Fibroblast of skin of abdomen (primary cell): Measurements from ENCODE around the gene KCNH5.

Source experiments
- DNase-seq: peaks from one replicate; pipeline ENCODE4 v3.0.0-alpha.2; 2013

The KCNH5 gene

GRCh38 chr14:62739647-62740046 lies 305.6 kb downstream of the KCNH5 start:
- DNase-seq, result no peak

GRCh38 chr14:62736048-62737043 lies 308.9 kb downstream of the KCNH5 start:
- DNase-seq, result no peak

GRCh38 chr14:62734831-62735230 lies 310.4 kb downstream of the KCNH5 start:
- no peak for DNase-seq

GRCh38 chr14:62722406-62722805 lies 322.9 kb downstream of the KCNH5 start:
- DNase-seq, result peak; percentile 0

DNA sequence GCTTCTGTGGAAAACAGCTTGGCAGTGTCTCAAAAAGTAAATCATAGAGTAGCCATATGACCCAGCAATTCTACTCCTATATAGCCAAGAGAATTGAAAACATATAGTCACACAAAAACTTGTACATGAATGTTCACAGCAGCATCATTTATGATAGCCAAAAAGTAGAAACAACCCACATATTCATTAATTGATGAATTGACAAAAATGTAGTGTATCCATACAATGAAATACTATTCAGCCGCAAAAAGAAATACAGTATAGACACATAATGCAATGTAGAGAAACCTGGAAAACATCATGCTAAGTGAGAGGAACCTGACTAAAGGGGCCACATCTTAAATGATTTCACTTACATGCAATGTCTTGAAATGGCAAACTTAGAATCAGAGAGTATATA lies 326.6 kb downstream of the KCNH5 start:
- DNase-seq, result no peak

GRCh38 chr14:62711351-62712023 lies 333.8 kb downstream of the KCNH5 start:
- DNase-seq, result no peak

GRCh38 chr14:62710811-62711210 lies 334.4 kb downstream of the KCNH5 start:
- no peak for DNase-seq

GRCh38 chr14:62709773-62710172 lies 335.5 kb downstream of the KCNH5 start:
- no peak for DNase-seq

GRCh38 chr14:62706217-62706616 lies 339.0 kb downstream of the KCNH5 start:
- no peak for DNase-seq

DNA sequence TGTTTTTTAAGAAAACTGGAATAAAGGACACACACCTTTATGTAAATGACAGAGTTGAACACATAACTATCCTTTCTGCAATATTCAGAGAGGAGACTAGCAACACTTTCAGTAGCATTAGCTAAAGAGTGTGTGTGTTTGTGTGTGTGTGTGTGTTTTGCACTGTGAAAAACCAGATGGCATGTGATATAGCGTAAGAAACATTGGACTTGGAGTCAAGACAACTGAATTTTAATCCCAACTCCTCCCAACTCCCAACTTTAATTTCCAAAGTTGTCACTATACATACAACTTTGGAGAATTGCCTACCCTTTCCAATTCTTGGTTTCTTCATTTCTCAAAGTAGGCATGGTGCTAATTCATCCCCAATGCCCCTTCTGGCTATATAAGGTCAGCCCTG lies 347.8 kb downstream of the KCNH5 start:
- DNase-seq, result no peak

DNA sequence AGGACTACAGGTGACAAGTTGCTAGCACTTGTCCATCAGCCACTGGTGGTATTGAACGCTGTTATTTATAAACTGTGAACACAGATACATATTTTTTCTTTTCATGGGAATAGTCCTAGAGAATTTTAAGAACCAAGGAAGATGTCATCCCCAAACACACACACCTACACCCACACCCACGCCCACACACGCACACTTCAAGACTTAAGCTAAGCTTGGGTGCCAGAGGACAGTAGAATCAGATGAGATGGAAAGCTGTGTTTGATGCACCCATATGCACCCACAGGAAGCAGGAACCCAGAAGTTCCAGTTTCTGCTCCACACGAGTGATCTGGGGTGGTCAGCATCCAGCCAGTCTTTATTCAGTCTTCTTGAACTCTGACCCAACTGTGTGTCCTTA lies 348.3 kb downstream of the KCNH5 start:
- DNase-seq, result no peak

GRCh38 chr14:62696331-62696924 lies 348.8 kb downstream of the KCNH5 start:
- no peak for DNase-seq

DNA sequence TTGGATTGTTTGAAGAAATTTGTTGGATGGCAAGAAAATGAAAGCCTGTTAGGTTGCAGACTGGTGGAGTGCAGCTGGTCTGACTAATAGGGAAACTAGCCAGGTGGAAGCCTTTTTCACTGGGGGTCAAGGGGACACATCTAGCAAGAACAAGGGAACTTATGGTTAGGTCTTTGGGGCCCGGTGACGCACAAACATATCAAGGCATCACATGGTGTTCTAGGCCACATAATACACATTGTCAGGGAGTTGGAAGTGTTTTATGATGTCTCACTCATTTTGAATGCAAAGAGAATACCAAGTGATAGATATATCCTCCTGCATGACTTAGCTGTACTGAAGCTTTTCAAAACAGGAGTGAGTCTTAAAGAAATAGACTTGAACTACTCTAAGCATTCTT lies 351.2 kb downstream of the KCNH5 start:
- peak; percentile 51 for DNase-seq

DNA sequence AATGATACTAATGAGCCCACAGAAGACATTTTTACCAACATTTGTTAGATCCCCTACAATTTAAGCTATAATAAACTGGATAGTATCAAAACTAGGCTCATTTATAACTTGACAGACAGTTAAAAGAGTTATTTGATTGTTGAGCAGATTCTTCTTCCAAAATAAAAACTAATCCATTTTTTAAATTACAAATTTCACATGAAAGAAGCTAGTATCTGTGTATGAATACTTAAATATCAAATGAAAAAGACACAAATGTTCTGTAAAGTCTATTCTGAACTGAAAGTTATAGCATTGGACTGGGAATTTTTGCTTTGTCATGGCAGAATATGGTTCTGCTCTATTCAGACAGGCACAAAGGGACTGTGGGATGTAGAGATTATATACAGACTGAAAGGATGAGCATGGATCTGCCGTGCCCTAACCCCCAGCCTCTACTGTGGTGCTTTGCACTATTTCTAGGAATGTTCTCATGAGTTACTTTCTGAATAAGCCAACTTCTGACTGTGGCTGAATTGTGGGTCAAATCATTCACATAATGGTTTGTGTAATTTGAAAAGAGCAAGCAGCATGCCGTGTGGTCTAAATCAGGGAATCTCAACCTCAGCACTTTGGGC lies 352.7 kb downstream of the KCNH5 start:
- DNase-seq, result no peak

DNA sequence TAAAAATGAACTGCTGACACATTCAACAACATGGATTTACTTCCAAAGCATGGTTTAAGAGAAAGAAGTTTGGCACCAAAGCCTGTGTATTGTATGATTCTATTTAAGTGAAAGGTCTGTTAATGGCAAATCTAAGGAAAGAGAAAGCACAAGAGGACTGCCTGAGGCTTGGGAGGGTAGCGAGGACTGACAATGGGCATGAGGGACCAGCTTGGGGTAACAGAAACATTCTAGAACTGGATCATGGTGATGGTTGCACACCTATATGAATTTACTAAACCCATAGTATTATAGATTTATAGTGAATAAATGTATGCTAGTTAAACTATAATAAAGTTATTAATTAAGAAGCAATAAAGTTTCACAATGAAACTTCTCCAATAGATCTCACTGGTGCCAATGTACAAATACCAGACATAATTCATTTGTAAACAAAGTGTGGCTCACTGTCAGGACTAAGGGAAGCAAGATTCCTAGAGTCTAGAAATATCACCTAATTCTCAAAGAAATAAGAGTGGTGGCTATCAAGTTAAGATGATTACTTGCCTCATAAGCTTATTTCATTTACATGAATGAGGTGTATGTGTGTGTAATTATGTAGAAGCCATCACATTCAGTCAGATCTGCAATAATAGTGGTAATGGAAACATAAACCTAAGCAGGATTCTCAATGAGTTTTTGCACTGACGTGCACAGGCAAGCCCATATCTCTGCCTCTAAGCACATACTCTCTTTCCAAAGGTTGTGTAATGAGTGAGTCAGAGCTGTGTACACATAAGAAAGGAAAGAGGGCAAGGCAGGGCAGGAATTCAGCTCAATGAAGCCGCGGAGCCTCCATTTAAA lies 353.4 kb downstream of the KCNH5 start:
- peak; percentile 77 for DNase-seq

DNA sequence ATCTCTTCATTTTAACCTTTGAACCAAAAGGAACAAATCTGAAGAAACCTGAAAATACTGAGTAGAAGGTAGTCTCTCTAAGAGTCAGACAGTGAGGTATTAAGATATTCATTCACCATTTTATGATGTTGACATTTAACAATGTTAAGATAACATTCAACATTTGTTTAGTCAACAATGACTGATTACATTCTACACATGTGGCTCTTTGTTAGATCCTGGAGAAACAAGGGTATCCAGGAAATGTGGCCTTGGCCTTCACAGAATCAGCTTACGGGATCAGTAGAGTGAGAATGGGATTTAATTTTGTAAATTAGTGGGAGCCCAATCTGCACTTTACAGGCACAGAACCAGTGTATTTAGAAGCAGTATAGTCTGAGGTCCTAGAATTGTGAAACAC lies 355.5 kb downstream of the KCNH5 start:
- no peak for DNase-seq

GRCh38 chr14:62687818-62688217 lies 357.4 kb downstream of the KCNH5 start:
- DNase-seq, result no peak

GRCh38 chr14:62684376-62684775 lies 360.9 kb downstream of the KCNH5 start:
- DNase-seq, result no peak

- DNase-seq, result no peak
Observed at GRCh38 chr14:62682208-62682607, 363.1 kb downstream of the KCNH5 start.

- no peak for DNase-seq
Observed at GRCh38 chr14:62674563-62675237, 370.6 kb downstream of the KCNH5 start.

GRCh38 chr14:62673014-62673755 lies 372.1 kb downstream of the KCNH5 start:
- DNase-seq, result no peak
